ENCODE results near the gene USP20. TPM values are rescaled to one million over a fixed set of nuclear protein-coding genes. Genes with fewer than 3 reads are reported as not detected.

Gene USP20
- polyA plus RNA-seq, 1 of the 3 experiments (the other 2 are of a cell fraction) = 22.5 TPM

DNA sequence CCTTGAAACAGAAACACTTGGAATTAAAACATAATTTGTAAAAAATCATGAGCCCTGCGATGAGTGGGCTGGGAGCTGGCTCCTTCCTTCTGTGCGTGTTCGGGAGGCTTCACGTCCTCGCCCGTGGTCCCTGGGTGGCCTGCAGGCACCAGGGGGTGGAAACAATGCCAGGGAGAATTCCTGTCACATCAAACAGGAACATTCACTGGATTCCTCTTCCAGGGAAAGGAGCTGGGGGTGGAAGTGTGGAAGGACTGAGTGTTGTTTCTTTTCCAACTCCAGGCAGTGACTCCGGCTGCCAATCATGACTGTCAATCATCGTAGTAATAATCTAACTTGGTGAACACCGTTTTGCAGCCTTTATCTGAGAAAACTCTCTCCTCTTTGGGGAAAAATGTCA is 21.6 kb upstream of the USP20 start:
- CTCF ChIA-PET = no interaction called here
- H3K9me3 ChIP-seq = no peaks in the 10 kb centered on the region
- H4K20me1 ChIP-seq (ENCODE audit: insufficient read depth) = no peaks in the 10 kb centered on the region
- H3K4me2 ChIP-seq = no peak overlapping the region
- no peak for DNase-seq
- H3F3A ChIP-seq (replicated peaks; ENCODE audit: insufficient read depth) = peaks cover 18% of the 10 kb centered on the region
- H3K36me3 ChIP-seq (replicated peaks in 1 of 2; ENCODE audit: control insufficient read depth in 1 of 2, insufficient read depth in 2 of 2, low read length in 1 of 2) = peaks cover 23 to 68% of the 10 kb centered on the region in 2 experiments
- H3K9me2 ChIP-seq = no peaks in the 10 kb centered on the region
- H3K9ac ChIP-seq = no peak overlapping the region
- no peak overlapping the region; a peak in 1 of 4 replicates for H3K27ac ChIP-seq (ENCODE audit: low read depth in 2 of 2, low read length in 1 of 2)
- no peak overlapping the region for H3K4me3 ChIP-seq (ENCODE audit: low read depth in 2 of 2, low read length in 1 of 2)
- TF ChIP-seq RXRA (IDR thresholded peaks at IDR 0.05; ENCODE audit: borderline replicate concordance, low read depth) = no peak
- TF ChIP-seq FOXM1 (IDR thresholded peaks at IDR 0.05; ENCODE audit: low read depth) = no peak
- no peak for TF ChIP-seq SMC3 (IDR thresholded peaks at IDR 0.05; ENCODE audit: low read depth, low read length)
- TF ChIP-seq, protein P1, sequence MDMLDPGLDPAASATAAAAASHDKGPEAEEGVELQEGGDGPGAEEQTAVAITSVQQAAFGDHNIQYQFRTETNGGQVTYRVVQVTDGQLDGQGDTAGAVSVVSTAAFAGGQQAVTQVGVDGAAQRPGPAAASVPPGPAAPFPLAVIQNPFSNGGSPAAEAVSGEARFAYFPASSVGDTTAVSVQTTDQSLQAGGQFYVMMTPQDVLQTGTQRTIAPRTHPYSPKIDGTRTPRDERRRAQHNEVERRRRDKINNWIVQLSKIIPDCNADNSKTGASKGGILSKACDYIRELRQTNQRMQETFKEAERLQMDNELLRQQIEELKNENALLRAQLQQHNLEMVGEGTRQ (IDR thresholded peaks at IDR 0.05; ENCODE audit: borderline replicate concordance, low read depth, low read length) = no peak
- TF ChIP-seq, protein P2, sequence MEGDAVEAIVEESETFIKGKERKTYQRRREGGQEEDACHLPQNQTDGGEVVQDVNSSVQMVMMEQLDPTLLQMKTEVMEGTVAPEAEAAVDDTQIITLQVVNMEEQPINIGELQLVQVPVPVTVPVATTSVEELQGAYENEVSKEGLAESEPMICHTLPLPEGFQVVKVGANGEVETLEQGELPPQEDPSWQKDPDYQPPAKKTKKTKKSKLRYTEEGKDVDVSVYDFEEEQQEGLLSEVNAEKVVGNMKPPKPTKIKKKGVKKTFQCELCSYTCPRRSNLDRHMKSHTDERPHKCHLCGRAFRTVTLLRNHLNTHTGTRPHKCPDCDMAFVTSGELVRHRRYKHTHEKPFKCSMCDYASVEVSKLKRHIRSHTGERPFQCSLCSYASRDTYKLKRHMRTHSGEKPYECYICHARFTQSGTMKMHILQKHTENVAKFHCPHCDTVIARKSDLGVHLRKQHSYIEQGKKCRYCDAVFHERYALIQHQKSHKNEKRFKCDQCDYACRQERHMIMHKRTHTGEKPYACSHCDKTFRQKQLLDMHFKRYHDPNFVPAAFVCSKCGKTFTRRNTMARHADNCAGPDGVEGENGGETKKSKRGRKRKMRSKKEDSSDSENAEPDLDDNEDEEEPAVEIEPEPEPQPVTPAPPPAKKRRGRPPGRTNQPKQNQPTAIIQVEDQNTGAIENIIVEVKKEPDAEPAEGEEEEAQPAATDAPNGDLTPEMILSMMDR (IDR thresholded peaks at IDR 0.05) = no peak
- no peak for TF ChIP-seq POLR2AphosphoS5 (IDR thresholded peaks at IDR 0.05; ENCODE audit: low read depth, low read length)
- TF ChIP-seq EZH2phosphoT487 (IDR thresholded peaks at IDR 0.05; ENCODE audit: borderline replicate concordance, low read depth) = no peak
- TF ChIP-seq, protein P3, sequence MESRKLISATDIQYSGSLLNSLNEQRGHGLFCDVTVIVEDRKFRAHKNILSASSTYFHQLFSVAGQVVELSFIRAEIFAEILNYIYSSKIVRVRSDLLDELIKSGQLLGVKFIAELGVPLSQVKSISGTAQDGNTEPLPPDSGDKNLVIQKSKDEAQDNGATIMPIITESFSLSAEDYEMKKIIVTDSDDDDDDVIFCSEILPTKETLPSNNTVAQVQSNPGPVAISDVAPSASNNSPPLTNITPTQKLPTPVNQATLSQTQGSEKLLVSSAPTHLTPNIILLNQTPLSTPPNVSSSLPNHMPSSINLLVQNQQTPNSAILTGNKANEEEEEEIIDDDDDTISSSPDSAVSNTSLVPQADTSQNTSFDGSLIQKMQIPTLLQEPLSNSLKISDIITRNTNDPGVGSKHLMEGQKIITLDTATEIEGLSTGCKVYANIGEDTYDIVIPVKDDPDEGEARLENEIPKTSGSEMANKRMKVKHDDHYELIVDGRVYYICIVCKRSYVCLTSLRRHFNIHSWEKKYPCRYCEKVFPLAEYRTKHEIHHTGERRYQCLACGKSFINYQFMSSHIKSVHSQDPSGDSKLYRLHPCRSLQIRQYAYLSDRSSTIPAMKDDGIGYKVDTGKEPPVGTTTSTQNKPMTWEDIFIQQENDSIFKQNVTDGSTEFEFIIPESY (IDR thresholded peaks at IDR 0.05; ENCODE audit: borderline replicate concordance, low read depth) = no peak
- TF ChIP-seq, protein P4, sequence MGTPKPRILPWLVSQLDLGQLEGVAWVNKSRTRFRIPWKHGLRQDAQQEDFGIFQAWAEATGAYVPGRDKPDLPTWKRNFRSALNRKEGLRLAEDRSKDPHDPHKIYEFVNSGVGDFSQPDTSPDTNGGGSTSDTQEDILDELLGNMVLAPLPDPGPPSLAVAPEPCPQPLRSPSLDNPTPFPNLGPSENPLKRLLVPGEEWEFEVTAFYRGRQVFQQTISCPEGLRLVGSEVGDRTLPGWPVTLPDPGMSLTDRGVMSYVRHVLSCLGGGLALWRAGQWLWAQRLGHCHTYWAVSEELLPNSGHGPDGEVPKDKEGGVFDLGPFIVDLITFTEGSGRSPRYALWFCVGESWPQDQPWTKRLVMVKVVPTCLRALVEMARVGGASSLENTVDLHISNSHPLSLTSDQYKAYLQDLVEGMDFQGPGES (IDR thresholded peaks at IDR 0.05; ENCODE audit: low read depth, low read length) = no peak
- no peak for TF ChIP-seq GABPA (IDR thresholded peaks at IDR 0.05; ENCODE audit: low read depth)
- TF ChIP-seq RAD21 (IDR thresholded peaks at IDR 0.05; ENCODE audit: low read length) = no peak
- no peak for TF ChIP-seq MXI1 (IDR thresholded peaks at IDR 0.05; ENCODE audit: low read depth, low read length)
- no peak for TF ChIP-seq EP300 (IDR thresholded peaks at IDR 0.05; ENCODE audit: borderline replicate concordance in 1 of 2, low read depth in 1 of 2, low read length in 1 of 2)
- TF ChIP-seq, protein P5, sequence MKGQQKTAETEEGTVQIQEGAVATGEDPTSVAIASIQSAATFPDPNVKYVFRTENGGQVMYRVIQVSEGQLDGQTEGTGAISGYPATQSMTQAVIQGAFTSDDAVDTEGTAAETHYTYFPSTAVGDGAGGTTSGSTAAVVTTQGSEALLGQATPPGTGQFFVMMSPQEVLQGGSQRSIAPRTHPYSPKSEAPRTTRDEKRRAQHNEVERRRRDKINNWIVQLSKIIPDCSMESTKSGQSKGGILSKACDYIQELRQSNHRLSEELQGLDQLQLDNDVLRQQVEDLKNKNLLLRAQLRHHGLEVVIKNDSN (IDR thresholded peaks at IDR 0.05; ENCODE audit: borderline replicate concordance, low read depth) = no peak
- TF ChIP-seq YY1 (IDR thresholded peaks at IDR 0.05; ENCODE audit: low read depth) = no peak
- TF ChIP-seq, protein P6, sequence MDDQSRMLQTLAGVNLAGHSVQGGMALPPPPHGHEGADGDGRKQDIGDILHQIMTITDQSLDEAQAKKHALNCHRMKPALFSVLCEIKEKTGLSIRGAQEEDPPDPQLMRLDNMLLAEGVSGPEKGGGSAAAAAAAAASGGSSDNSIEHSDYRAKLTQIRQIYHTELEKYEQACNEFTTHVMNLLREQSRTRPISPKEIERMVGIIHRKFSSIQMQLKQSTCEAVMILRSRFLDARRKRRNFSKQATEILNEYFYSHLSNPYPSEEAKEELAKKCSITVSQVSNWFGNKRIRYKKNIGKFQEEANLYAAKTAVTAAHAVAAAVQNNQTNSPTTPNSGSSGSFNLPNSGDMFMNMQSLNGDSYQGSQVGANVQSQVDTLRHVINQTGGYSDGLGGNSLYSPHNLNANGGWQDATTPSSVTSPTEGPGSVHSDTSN (IDR thresholded peaks at IDR 0.05) = no peak
- TF ChIP-seq, protein P7, sequence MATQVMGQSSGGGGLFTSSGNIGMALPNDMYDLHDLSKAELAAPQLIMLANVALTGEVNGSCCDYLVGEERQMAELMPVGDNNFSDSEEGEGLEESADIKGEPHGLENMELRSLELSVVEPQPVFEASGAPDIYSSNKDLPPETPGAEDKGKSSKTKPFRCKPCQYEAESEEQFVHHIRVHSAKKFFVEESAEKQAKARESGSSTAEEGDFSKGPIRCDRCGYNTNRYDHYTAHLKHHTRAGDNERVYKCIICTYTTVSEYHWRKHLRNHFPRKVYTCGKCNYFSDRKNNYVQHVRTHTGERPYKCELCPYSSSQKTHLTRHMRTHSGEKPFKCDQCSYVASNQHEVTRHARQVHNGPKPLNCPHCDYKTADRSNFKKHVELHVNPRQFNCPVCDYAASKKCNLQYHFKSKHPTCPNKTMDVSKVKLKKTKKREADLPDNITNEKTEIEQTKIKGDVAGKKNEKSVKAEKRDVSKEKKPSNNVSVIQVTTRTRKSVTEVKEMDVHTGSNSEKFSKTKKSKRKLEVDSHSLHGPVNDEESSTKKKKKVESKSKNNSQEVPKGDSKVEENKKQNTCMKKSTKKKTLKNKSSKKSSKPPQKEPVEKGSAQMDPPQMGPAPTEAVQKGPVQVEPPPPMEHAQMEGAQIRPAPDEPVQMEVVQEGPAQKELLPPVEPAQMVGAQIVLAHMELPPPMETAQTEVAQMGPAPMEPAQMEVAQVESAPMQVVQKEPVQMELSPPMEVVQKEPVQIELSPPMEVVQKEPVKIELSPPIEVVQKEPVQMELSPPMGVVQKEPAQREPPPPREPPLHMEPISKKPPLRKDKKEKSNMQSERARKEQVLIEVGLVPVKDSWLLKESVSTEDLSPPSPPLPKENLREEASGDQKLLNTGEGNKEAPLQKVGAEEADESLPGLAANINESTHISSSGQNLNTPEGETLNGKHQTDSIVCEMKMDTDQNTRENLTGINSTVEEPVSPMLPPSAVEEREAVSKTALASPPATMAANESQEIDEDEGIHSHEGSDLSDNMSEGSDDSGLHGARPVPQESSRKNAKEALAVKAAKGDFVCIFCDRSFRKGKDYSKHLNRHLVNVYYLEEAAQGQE (IDR thresholded peaks at IDR 0.05; ENCODE audit: low read depth, low read length) = no peak
- no peak for TF ChIP-seq SIN3A (IDR thresholded peaks at IDR 0.05; ENCODE audit: borderline replicate concordance, low read depth, low read length)
- TF ChIP-seq GATA2 (CRISPR knock-in tag; IDR thresholded peaks at IDR 0.05) = no peak
- WGBS (ENCODE audit: low lambda C conversion rate) = 93% methylated on average over 9 of the region's 9 CpGs
- H3K27me3 ChIP-seq (ENCODE audit: insufficient read depth) = no peaks in the 10 kb centered on the region
- no peaks in the 10 kb centered on the region; a peak in 1 of 4 replicates for H3K4me1 ChIP-seq (ENCODE audit: control insufficient read depth in 1 of 2, insufficient read depth in 2 of 2, low read depth in 1 of 2, low read length in 1 of 2)
- H3K79me2 ChIP-seq (ENCODE audit: insufficient read depth) = peaks cover 4% of the 10 kb centered on the region; the same call in 1 of the 2 replicates
- POLR2A ChIA-PET = interaction anchor here (1.0 kb wide), 1 partner anchor 8 kb away, joined by 3 read pairs; no protein-coding TSS in a partner anchor
- no peak overlapping the region for H2AFZ ChIP-seq (ENCODE audit: low read depth)
